Body of pancreas (tissue), 4 donors: ENCODE measurements around the gene B3GALNT2.

Experiments
- CTCF ChIP-seq, 7 experiments: fragments of 450-650 bp in 4 of 7; fragments of 200-600 bp in 3 of 7; sonication (generic) in 3 of 7; IDR thresholded peaks; one replicate each; pipeline ENCODE4 v1.5.1; 2016 to 2019; ENCODE audit warnings: antibody characterized with exemption in 7 of 7
- POLR2A ChIP-seq, 3 donors: fragments of 450-650 bp; IDR thresholded peaks; one replicate each; pipeline ENCODE4 v1.6.1; 2016; ENCODE audit warnings: antibody characterized with exemption in 3 of 3, mild to moderate bottlenecking in 2 of 3

- no peak for TF ChIP-seq CTCF (IDR thresholded peaks at IDR 0.05)
- TF ChIP-seq POLR2A (IDR thresholded peaks at IDR 0.05) = no peak
Observed at GRCh38 chr1:235441159-235441685, 63.0 kb downstream of the B3GALNT2 start.
